Measurements from ENCODE around the gene CYYR1.

The CYYR1 gene

DNA sequence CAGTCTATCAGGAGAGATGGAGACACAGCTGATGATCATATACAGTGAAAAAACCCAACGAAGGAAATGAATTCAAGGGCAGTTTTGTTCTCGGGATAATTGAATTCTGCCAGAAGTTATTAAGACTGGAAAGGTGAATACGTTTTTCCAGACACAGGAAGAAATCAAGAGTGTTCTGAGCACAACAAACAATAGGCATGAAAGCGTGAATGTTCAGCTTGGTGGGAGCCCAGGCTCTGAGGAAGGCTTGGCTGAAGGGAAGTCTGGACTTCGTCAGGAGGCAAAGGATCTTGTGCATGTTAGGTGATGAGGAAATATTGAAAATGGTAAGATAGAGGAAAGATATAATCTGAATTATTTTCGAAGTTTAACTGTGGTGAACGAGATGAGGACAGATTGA is 50.4 kb downstream of the CYYR1 start:
- Histone ChIP-seq H3K27ac (ENCODE audit: extremely low read depth, low read depth, low read length) (no peak overlapping the region), H3K4me3 (ENCODE audit: low read depth, low read length) (no peak overlapping the region), H3K36me3 (ENCODE audit: control insufficient read depth in 2 of 2, insufficient read depth in 1 of 2, low read length in 2 of 2) (no peaks in the 10 kb centered on the region), H3K9me3 (ENCODE audit: control insufficient read depth, insufficient read depth, low read depth, low read length) (no peaks in the 10 kb centered on the region), H3K4me1 (ENCODE audit: control insufficient read depth, insufficient read depth, low read length) (no peaks in the 10 kb centered on the region)
- POLR2A ChIA-PET, result no interaction called here
- TF ChIP-seq ZNF239 (tag by site-specific recombination; IDR thresholded peaks at IDR 0.05) (no peak), ZNF423 (tag by site-specific recombination; IDR thresholded peaks at IDR 0.05) (no peak), ZNF843 (tag by site-specific recombination; IDR thresholded peaks at IDR 0.05) (no peak), GLIS1 (tag by site-specific recombination; IDR thresholded peaks at IDR 0.05) (no peak), ZNF571 (tag by site-specific recombination; IDR thresholded peaks at IDR 0.05) (no peak), ZNF223 (tag by site-specific recombination; IDR thresholded peaks at IDR 0.05) (no peak), ZNF280C (tag by site-specific recombination; IDR thresholded peaks at IDR 0.05) (no peak), ZNF121 (tag by site-specific recombination; IDR thresholded peaks at IDR 0.05) (no peak), ZNF426 (tag by site-specific recombination; IDR thresholded peaks at IDR 0.05) (no peak), ZNF433 (tag by site-specific recombination; IDR thresholded peaks at IDR 0.05; ENCODE audit: low read depth) (no peak), ZNF266 (tag by site-specific recombination; IDR thresholded peaks at IDR 0.05; ENCODE audit: low read depth) (no peak), ZNF19 (tag by site-specific recombination; IDR thresholded peaks at IDR 0.05; ENCODE audit: low read depth) (no peak), ZNF549 (tag by site-specific recombination; IDR thresholded peaks at IDR 0.05) (no peak), ZBTB48 (tag by site-specific recombination; IDR thresholded peaks at IDR 0.05) (no peak), ZNF324 (tag by site-specific recombination; IDR thresholded peaks at IDR 0.05) (no peak), ZNF692 (tag by site-specific recombination; IDR thresholded peaks at IDR 0.05) (no peak)
- TF ChIP-seq, protein P1, sequence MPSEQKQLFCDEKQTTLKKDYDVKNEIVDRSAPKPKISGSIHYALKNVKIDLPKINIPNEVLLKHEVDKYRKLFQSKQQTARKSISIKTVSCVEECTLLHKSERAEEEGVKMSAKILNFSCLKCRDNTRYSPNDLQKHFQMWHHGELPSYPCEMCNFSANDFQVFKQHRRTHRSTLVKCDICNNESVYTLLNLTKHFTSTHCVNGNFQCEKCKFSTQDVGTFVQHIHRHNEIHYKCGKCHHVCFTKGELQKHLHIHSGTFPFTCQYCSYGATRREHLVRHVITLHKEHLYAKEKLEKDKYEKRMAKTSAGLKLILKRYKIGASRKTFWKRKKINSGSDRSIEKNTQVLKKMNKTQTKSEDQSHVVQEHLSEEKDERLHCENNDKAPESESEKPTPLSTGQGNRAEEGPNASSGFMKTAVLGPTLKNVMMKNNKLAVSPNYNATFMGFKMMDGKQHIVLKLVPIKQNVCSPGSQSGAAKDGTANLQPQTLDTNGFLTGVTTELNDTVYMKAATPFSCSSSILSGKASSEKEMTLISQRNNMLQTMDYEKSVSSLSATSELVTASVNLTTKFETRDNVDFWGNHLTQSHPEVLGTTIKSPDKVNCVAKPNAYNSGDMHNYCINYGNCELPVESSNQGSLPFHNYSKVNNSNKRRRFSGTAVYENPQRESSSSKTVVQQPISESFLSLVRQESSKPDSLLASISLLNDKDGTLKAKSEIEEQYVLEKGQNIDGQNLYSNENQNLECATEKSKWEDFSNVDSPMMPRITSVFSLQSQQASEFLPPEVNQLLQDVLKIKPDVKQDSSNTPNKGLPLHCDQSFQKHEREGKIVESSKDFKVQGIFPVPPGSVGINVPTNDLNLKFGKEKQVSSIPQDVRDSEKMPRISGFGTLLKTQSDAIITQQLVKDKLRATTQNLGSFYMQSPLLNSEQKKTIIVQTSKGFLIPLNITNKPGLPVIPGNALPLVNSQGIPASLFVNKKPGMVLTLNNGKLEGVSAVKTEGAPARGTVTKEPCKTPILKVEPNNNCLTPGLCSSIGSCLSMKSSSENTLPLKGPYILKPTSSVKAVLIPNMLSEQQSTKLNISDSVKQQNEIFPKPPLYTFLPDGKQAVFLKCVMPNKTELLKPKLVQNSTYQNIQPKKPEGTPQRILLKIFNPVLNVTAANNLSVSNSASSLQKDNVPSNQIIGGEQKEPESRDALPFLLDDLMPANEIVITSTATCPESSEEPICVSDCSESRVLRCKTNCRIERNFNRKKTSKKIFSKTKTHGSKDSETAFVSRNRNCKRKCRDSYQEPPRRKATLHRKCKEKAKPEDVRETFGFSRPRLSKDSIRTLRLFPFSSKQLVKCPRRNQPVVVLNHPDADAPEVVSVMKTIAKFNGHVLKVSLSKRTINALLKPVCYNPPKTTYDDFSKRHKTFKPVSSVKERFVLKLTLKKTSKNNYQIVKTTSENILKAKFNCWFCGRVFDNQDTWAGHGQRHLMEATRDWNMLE (tag by site-specific recombination; conservative IDR thresholded peaks at IDR 0.05; ENCODE audit: low read depth), result no peak
- CTCF ChIA-PET, result no interaction called here

DNA sequence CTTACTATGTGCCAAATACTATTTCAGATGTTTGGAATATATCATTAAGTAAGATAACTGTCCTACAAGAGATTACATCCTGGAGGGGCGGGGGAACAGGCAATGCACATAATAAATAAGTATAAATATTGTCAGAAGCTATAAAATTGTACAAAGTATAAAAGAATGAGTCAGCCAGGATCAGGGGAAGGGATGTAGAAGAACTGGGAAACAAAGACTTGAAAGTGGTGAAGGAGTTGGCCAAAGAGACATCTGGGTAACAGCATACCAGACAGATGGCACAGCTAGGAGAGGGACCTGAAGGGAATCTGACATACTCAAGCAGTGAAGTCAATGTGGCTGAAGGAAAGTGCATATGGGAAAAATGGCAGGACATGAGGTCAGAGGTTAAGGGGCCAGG is 53.9 kb downstream of the CYYR1 start:
- H3K4me1 ChIP-seq (ENCODE audit: control insufficient read depth, insufficient read depth, low read length), result no peaks in the 10 kb centered on the region
- CTCF ChIA-PET, result no interaction called here
- H3K9me3 ChIP-seq (ENCODE audit: control insufficient read depth, insufficient read depth, low read depth, low read length), result no peaks in the 10 kb centered on the region
- POLR2A ChIA-PET, result no interaction called here
- no peak overlapping the region for H3K27ac ChIP-seq (ENCODE audit: extremely low read depth, low read depth, low read length)
- H3K4me3 ChIP-seq (ENCODE audit: low read depth, low read length), result no peak overlapping the region
- no peaks in the 10 kb centered on the region for H3K36me3 ChIP-seq (ENCODE audit: control insufficient read depth in 2 of 2, insufficient read depth in 1 of 2, low read length in 2 of 2)
- TF ChIP-seq ZNF473 (tag by site-specific recombination; IDR thresholded peaks at IDR 0.05), result no peak
- TF ChIP-seq ZNF155 (tag by site-specific recombination; IDR thresholded peaks at IDR 0.05), result no peak
- no peak for TF ChIP-seq GLI4 (tag by site-specific recombination; IDR thresholded peaks at IDR 0.05)
- no peak for TF ChIP-seq ZNF239 (tag by site-specific recombination; IDR thresholded peaks at IDR 0.05)
- no peak for TF ChIP-seq ZNF530 (tag by site-specific recombination; IDR thresholded peaks at IDR 0.05; ENCODE audit: low read depth)
- no peak for TF ChIP-seq ZNF629 (tag by site-specific recombination; IDR thresholded peaks at IDR 0.05)
- no peak for TF ChIP-seq ZNF248 (tag by site-specific recombination; IDR thresholded peaks at IDR 0.05)
- no peak for TF ChIP-seq OSR2 (tag by site-specific recombination; IDR thresholded peaks at IDR 0.05)
- no peak for TF ChIP-seq ZNF571 (tag by site-specific recombination; IDR thresholded peaks at IDR 0.05)
- no peak for TF ChIP-seq BCL11B (tag by site-specific recombination; IDR thresholded peaks at IDR 0.05; ENCODE audit: low read depth)
- TF ChIP-seq ZNF626 (tag by site-specific recombination; IDR thresholded peaks at IDR 0.05), result no peak
- TF ChIP-seq, protein P2, sequence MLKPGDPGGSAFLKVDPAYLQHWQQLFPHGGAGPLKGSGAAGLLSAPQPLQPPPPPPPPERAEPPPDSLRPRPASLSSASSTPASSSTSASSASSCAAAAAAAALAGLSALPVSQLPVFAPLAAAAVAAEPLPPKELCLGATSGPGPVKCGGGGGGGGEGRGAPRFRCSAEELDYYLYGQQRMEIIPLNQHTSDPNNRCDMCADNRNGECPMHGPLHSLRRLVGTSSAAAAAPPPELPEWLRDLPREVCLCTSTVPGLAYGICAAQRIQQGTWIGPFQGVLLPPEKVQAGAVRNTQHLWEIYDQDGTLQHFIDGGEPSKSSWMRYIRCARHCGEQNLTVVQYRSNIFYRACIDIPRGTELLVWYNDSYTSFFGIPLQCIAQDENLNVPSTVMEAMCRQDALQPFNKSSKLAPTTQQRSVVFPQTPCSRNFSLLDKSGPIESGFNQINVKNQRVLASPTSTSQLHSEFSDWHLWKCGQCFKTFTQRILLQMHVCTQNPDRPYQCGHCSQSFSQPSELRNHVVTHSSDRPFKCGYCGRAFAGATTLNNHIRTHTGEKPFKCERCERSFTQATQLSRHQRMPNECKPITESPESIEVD (tag by site-specific recombination; IDR thresholded peaks at IDR 0.05), result no peak
- TF ChIP-seq ZNF266 (tag by site-specific recombination; IDR thresholded peaks at IDR 0.05; ENCODE audit: low read depth), result no peak
- TF ChIP-seq EGR2 (tag by site-specific recombination; IDR thresholded peaks at IDR 0.05; ENCODE audit: low read depth), result no peak
